ENCODE measurements around the gene LCP2. TPM values are rescaled to one million over a fixed set of nuclear protein-coding genes. Genes with fewer than 3 reads are reported as not detected.

LCP2 gene
- total RNA-seq, 1 donor from 2014 or later, result 38.4 TPM

DNA sequence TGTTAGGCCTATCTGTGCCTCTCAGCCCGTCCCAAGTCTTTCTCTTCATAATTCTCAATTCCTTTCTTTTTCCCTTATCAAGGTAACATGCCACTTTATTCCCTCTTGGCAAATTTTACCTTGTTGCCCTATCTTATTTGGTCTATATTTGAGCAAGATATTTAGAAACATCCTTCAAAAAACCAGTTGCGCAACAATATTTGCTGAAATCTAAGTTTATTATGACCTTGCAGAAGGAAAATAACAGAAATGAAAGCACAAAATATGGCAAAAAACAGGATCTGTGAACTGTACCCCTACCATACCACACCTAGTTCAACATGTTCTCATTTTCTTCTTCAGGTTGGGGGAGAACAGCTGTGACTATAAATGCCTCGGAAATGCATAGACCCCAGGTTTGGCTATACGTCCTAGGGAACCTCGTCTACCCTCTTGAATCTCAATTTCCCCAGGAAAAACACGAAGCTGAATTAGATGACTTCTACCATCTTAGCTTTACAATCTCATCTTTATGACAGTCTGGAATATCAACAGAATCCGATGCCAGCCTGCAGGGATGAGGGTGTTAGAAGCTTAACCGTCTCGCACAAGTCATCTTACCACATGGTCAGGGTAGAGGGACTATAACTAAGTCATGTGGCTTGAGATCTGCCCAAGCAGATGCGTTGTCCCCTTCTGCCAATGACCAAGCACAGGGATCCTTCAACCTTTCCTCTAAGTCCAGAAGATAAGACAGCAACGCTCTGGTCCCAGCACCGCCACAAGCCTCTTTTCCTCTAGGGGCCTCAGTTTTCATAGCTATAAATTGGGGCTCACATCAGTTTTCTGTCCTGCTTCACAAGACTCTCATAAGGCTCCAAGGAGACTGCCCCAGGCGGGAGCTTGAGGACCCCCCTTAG is 1.3 kb downstream of the LCP2 start:
- no peak for DNase-seq (ENCODE audit: low spot score)

DNA sequence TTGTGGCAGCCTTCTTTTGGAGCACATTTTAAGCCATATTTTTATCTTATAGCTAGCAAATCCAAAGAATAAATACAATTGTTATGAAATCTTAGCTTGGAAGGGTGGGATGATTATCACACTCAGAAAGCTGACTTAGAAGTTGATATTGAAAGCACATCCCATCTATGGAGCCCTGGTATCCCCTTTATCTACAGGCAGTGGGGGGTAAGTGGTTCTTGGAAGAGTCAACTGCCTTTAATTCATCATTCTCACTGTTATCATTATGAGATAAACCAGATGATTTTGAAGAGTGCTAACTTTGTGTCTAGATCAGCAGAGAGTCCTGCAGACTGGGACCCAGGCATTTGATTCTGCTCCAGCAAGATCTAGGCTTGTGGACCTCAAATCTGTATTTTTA is 3.0 kb downstream of the LCP2 start:
- DNase-seq (ENCODE audit: low spot score), result no peak

DNA sequence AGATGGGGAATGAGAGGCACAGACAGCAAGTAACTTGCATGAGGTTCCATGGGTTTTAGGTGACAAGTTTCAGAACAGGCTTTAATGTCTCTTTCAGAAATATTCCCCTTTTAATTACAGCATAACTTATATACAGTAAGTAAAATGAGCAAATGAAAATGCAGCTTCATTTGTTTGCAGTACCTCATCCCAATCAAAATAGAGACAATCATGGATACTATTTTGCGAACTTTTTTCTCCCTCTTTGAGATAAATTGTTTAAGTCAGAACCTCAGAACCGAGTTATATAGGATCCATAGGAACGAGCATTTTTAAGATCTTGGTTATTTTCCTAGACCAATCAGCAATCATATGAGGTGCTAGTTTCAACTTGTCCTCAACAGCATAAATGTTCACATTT is 3.5 kb downstream of the LCP2 start:
- no peak for DNase-seq (ENCODE audit: low spot score)

DNA sequence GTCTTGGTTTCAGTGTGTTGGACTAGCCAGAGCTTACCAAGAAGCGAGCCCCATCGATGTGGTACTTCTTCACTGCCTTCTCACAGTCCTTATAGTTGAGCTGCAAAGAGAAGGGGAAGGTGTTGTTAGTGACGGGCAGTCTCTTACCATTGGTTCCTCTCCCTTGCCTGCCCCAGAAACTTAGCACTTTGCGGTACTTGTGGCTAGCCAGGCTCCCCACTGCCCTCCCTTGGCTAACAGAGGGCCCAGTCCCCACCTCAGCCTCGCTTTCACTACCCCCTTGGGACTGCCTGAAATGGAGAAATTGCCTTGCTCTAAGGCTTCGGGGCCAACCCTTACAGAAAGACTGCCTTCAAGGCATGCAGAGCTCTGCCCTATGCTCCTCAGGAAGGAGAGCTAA is 4.3 kb downstream of the LCP2 start:
- DNase-seq (ENCODE audit: low spot score), result peak; percentile 60

GRCh38 chr5:170292179-170293104 is 5.1 kb downstream of the LCP2 start:
- DNase-seq (ENCODE audit: low spot score), result no peak

- no peak for DNase-seq (ENCODE audit: low spot score)
Measured at GRCh38 chr5:170290498-170290897, 7.1 kb downstream of the LCP2 start.

- no peak for DNase-seq (ENCODE audit: low spot score)
Measured at GRCh38 chr5:170289764-170290163, 7.8 kb downstream of the LCP2 start.

- no peak for DNase-seq (ENCODE audit: low spot score)
Measured at GRCh38 chr5:170289121-170289520, 8.5 kb downstream of the LCP2 start.

DNA sequence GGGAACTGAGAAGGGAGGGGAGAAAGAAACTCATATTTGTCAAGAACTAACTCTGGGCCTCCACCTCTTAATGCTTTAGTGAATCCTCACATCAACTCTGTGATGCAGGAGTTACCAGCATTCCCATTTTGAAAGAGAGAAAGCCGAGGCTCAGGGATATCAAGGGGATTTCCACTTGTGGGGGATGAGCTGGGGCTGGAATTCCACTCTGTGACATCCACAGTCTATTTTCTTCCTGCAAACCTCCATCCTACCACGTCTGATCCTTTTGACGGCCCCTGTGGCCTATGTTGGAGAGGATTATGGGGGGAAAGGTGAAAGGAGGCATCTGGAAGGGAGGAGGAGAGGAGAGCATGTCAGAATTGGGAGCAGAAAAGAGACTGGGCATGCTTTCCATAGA is 9.0 kb downstream of the LCP2 start:
- DNase-seq (ENCODE audit: low spot score), result no peak

GRCh38 chr5:170288151-170288550 is 9.4 kb downstream of the LCP2 start:
- DNase-seq (ENCODE audit: low spot score), result no peak

DNA sequence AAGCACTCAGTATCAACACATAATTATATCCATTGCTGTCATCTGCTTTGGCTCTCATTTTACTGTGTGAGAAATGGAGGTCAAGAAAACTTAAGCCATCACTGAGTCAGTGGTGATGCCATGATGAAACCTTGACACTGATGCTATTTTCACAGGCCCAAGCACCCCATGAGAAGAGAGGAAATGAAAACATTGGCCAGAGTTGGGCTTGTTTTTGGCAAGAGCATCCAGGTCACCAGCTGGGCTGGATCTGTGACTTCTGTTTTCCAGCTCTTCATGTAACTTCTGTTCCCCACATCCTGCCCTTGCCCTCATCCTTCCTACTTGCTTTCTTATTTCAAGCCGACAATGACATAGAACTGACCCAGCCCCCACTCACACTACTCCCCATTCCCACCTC is 10.0 kb downstream of the LCP2 start:
- DNase-seq (ENCODE audit: low spot score), result peak; percentile 68

DNA sequence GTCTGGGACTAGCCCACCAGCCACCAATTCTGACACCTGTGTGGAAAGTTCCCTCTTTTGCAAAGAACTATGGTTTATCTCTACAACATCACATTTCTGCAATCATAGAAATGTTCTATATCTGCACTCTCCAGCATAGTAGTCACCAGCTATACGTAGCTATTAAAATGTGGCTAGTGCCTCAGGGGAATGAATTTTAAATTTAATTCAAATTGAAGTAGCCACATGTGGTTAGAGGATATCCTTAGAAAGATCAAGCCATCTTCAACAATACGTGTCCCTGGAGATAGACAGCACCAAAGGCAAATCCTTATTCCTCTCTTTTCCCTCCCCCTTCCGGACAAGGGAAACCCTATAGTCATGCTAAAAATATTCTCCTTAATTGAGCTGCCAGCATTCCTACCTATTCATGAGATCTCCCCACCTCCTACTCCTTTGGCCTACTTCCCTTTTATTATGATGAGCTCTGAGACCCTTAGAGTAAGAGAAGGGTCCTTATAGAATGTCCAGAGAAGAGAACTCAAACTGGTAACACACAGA is 11.1 kb downstream of the LCP2 start:
- no peak for DNase-seq (ENCODE audit: low spot score)

DNA sequence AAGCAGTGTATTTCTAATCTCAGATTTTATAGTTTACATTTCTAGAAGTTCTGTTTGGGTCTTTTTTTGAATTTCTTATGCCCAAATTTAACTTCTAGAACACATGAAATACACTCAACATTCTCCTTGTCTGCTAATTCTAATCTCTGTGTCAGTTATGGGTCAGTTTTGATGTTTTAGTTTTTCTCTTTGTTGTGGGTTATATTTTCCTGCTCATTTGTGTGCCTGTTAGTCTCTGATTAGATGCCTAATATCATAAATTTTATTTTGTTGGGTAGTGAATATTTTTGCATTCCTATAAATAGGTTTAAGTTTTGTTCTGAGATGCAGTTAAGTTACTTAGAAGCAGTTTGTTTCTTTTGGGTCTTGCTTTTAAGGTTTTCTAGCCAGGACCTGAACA is 12.4 kb downstream of the LCP2 start:
- no peak for DNase-seq (ENCODE audit: low spot score)

GRCh38 chr5:170284231-170284630 is 13.3 kb downstream of the LCP2 start:
- DNase-seq (ENCODE audit: low spot score), result no peak

GRCh38 chr5:170283296-170283695 is 14.3 kb downstream of the LCP2 start:
- no peak for DNase-seq (ENCODE audit: low spot score)

DNA sequence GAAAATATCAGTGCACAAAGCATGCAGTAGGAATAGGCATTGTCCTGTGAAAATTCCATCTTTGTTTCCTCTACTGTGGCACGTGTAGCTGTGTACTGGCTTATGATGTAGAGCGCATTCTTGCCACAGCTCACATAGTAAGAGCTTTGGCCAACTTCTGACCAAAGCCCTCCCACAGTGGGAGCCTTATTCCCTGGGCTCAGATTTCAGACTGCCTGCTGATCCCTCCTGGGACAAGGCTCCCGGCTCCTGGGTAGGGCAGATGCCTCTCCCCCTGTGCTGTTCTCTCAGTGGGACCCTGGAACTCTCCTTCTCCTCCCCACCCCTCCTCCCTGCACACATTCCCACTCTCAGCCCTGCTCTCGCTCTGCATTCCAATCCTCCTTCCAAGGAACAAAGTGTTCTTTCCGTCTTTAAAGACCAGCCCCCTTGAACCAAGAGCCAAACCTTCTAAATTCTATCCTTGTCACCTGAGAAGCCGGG is 17.5 kb downstream of the LCP2 start:
- no peak for DNase-seq (ENCODE audit: low spot score)

DNA sequence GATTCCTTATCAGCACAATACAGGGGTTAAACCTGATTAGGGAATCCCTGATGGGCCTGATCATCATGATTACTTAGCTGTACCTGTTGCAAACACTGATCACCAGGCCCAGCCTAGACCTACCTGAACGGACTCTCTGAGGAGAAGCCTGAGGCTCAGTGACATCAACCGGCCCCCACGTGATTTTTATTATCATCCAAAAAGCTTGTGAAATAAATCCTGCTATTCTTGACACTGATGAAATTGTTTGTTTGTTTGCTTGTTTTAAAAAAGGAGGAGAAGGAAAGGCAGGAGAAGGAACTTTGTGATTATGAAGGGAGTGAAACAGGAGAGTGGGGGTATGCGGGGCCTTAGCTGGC is 18.1 kb downstream of the LCP2 start:
- no peak for DNase-seq (ENCODE audit: low spot score)

GRCh38 chr5:170278611-170279458 is 18.7 kb downstream of the LCP2 start:
- DNase-seq (ENCODE audit: low spot score), result peak; percentile 68

DNA sequence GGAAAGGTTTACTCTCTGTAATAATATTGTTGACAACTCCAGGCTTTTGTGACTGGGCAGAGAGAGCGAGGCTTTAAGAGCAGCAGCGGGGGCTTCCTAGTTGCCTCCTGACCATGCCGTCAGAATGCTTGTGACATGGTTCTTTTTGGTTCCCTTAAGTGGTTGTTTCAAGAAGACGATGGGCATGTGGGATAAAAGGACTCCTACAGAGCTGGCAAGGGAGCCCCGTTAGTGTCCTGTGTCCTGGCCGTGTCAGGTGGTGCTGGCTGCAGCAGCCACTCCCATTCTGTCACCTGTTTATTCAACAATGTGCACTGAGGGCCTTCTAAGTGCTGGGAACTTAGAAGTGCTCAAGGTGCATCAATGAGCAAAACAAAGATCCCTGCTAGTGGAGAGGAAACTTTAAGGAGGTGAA is 19.7 kb downstream of the LCP2 start:
- DNase-seq (ENCODE audit: low spot score), result no peak

DNA sequence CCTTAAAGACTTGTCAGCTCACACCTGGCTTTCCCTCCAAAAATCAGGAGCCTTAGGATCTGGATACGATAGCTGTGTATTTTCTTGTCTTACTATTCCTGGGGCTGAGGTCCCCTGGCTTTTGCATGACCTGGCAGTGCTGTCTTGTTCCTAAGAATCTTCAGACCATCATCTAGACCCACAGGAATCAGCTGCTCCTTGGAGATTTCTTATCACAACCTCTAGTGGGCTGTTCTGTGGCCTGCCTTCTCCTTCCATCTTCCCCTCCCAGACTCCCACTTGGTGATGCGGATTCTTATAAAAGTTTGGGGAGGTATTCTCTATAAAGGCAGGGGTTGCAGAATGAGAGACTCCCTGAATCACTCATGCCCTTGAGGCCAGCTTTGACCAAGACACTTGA is 21.4 kb downstream of the LCP2 start:
- no peak for DNase-seq (ENCODE audit: low spot score)

DNA sequence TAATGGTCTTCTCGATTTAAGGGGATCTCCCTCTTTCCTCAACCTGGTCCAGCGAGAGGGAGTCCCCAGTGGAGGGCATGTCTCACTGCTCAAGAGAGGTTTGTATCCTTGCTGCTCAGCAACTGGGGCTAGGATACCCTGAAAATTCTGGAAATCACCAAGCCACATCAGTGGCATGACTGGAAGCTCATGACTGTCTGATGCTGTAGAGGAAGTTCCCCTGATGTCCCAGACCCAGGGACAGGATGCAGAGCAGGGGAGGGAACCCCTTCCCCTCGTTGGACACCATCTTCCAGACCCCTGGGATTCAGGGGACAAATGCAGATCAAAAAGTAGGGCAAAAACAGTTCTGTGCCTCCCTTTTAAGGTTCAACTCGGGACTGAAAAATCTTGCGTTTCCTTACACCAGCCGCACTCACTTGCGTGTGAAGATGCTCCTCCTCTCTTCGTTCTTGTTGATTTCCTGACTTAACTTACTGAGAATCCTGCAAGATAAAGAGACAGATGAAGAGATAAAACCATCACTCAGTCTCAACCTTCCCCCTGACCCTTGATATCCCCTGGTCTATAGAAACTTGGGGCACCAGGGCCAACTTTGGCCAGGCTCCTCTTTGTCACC is 22.1 kb downstream of the LCP2 start:
- no peak for DNase-seq (ENCODE audit: low spot score)

Measured in mucosa of gallbladder (tissue), 1 donor.